DOHH2 (cell line): ENCODE measurements around the gene LRIG3.

ENCODE experiments used
- H3F3A ChIP-seq: fragments of 200-600 bp; sonication (generic), shearing (Covaris generic); 2 replicates; pipeline ENCODE4 v1.6.0; 2016; ENCODE audit warnings: antibody characterized with exemption, mild to moderate bottlenecking; ENCODE audit not compliant: control insufficient read depth, insufficient read depth
- H3K27ac ChIP-seq: fragments of 200-600 bp; sonication (generic); 2 replicates; pipeline ENCODE4 v1.5.1; 2014; ENCODE audit warnings: low read depth, mild to moderate bottlenecking, low read length, moderate library complexity
- H3K27me3 ChIP-seq: fragments of 200-600 bp; sonication (generic); 2 replicates; pipeline ENCODE4 v1.6.1; 2014; ENCODE audit warnings: mild to moderate bottlenecking, low read length, mixed read lengths; ENCODE audit not compliant: control insufficient read depth
- H3K36me3 ChIP-seq: fragments of 200-600 bp; sonication (generic); 2 replicates; pipeline ENCODE4 v1.6.1; 2014; ENCODE audit warnings: mild to moderate bottlenecking, low read length, moderate library complexity, mixed read lengths; ENCODE audit not compliant: control insufficient read depth
- H3K4me1 ChIP-seq: fragments of 200-600 bp; sonication (generic); 2 replicates; pipeline ENCODE4 v1.6.1; 2014; ENCODE audit warnings: mild to moderate bottlenecking, low read length, mixed read lengths; ENCODE audit not compliant: control insufficient read depth
- H3K4me2 ChIP-seq: fragments of 200-600 bp; sonication (generic); 2 replicates; pipeline ENCODE4 v1.6.0; 2014; ENCODE audit warnings: mild to moderate bottlenecking, low read length, moderate library complexity
- H3K4me3 ChIP-seq: fragments of 200-600 bp; sonication (generic); 2 replicates; pipeline ENCODE4 v1.5.1; 2014; ENCODE audit warnings: mild to moderate bottlenecking, low read length, mixed read lengths
- H3K79me2 ChIP-seq: fragments of 200-600 bp; sonication (generic); 2 replicates; pipeline ENCODE4 v1.6.1; 2014; ENCODE audit warnings: mild to moderate bottlenecking, low read length, mixed read lengths; ENCODE audit not compliant: control insufficient read depth
- H3K9me2 ChIP-seq: fragments of 200-600 bp; sonication (generic); replicated peaks from 2 replicates; pipeline ENCODE4 v1.6.1; 2014; ENCODE audit warnings: mild to moderate bottlenecking, low read length, mixed read lengths; ENCODE audit not compliant: control insufficient read depth
- H3K9me3 ChIP-seq: fragments of 200-600 bp; sonication (generic); 2 replicates; pipeline ENCODE4 v1.6.1; 2014; ENCODE audit warnings: antibody characterized with exemption, low read length, mixed read lengths; ENCODE audit not compliant: control insufficient read depth, insufficient read depth
- H4K20me1 ChIP-seq: fragments of 200-600 bp; sonication (generic); 2 replicates; pipeline ENCODE4 v1.6.0; 2014; ENCODE audit warnings: low read depth, mild to moderate bottlenecking, antibody characterized with exemption, low read length, moderate library complexity; ENCODE audit not compliant: control insufficient read depth, insufficient read depth
- CTCF ChIP-seq: fragments of 200-600 bp; sonication (generic); IDR thresholded peaks from one replicate; pipeline ENCODE4 v1.5.1; 2014; ENCODE audit warnings: antibody characterized with exemption, mild to moderate bottlenecking, low read depth, low read length; ENCODE audit not compliant: poor library complexity, severe bottlenecking
- EZH2phosphoT487 ChIP-seq: fragments of 200-600 bp; sonication (generic); IDR thresholded peaks from 2 replicates; pipeline ENCODE4 v1.6.1; 2017; ENCODE audit warnings: borderline replicate concordance, mild to moderate bottlenecking, antibody characterized with exemption, low read length, moderate library complexity, mixed read lengths

Gene LRIG3

GRCh38 chr12:58880639-58881038 lies 39.7 kb downstream of the LRIG3 start:
- Histone ChIP-seq H3K4me2 (no peak overlapping the region), H3K4me3 (no peak overlapping the region), H3K9me2 (no peaks in the 10 kb centered on the region), H3K9me3 (no peaks in the 10 kb centered on the region), H3K27ac (no peak overlapping the region), H3K27me3 (no peaks in the 10 kb centered on the region), H3K79me2 (no peaks in the 10 kb centered on the region), H4K20me1 (no peaks in the 10 kb centered on the region), H3K36me3 (no peaks in the 10 kb centered on the region), H3K4me1 (no peaks in the 10 kb centered on the region), H3F3A (no peaks in the 10 kb centered on the region)
- TF ChIP-seq CTCF (no peak), EZH2phosphoT487 (no peak)

- H4K20me1 ChIP-seq = no peaks in the 10 kb centered on the region
- no peaks in the 10 kb centered on the region for H3F3A ChIP-seq
- H3K27me3 ChIP-seq = no peaks in the 10 kb centered on the region
- H3K27ac ChIP-seq = no peak overlapping the region
- no peaks in the 10 kb centered on the region for H3K4me1 ChIP-seq
- no peak for TF ChIP-seq EZH2phosphoT487
- TF ChIP-seq CTCF = no peak
- H3K4me3 ChIP-seq = no peak overlapping the region
- no peaks in the 10 kb centered on the region; the same call in 1 of the 2 replicates for H3K9me3 ChIP-seq
- no peaks in the 10 kb centered on the region for H3K36me3 ChIP-seq
- no peaks in the 10 kb centered on the region for H3K9me2 ChIP-seq
- H3K79me2 ChIP-seq = no peaks in the 10 kb centered on the region
- H3K4me2 ChIP-seq = no peak overlapping the region
Observed at GRCh38 chr12:58877243-58877743, 43.0 kb downstream of the LRIG3 start.

- no peaks in the 10 kb centered on the region for H3K79me2 ChIP-seq
- H3K4me2 ChIP-seq = no peak overlapping the region
- H3K36me3 ChIP-seq = no peaks in the 10 kb centered on the region
- H3K27me3 ChIP-seq = no peaks in the 10 kb centered on the region
- H3K27ac ChIP-seq = no peak overlapping the region
- no peaks in the 10 kb centered on the region for H4K20me1 ChIP-seq
- H3K4me1 ChIP-seq = no peaks in the 10 kb centered on the region
- H3K9me2 ChIP-seq = no peaks in the 10 kb centered on the region
- no peaks in the 10 kb centered on the region; the same call in 1 of the 2 replicates for H3K9me3 ChIP-seq
- H3F3A ChIP-seq = no peaks in the 10 kb centered on the region
- H3K4me3 ChIP-seq = no peak overlapping the region
- TF ChIP-seq EZH2phosphoT487 (no peak), CTCF (no peak)
Observed at GRCh38 chr12:58873496-58873895, 46.8 kb downstream of the LRIG3 start.
